ENCODE data around the gene RHOJ. TPM values are rescaled to one million over a fixed set of nuclear protein-coding genes. Genes with fewer than 3 reads are reported as not detected.

RHOJ gene
- total and polyA plus RNA-seq, 2 of the 8 experiments (the other 6 are each of a cell fraction or from before 2014, with no cell fraction given) = 0.11 TPM; not detected in 1

- FAIRE-seq (no peak), DNase-seq (ENCODE audit: low read depth in 1 of 2, low spot score in 2 of 2) (no peak)
- Histone ChIP-seq H2AK5ac (ENCODE audit: low read depth, low read length) (no peak overlapping the region), H3K9ac (replicated peaks in 1 of 4; ENCODE audit: extremely low read depth in 1 of 4, low read depth in 3 of 4, low read length in 3 of 4) (no peak overlapping the region), H4K5ac (ENCODE audit: insufficient read length, low read depth, low read length) (no peak overlapping the region), H2BK12ac (ENCODE audit: low read depth, low read length) (peak overlapping the region; percentile 27; the same call in 1 of the 2 replicates), H3K4me1 (replicated peaks in 1 of 4; ENCODE audit: control insufficient read depth in 3 of 4, insufficient read depth in 4 of 4, low read length in 3 of 4) (no peaks in the 10 kb centered on the region), H3K4me3 (ENCODE audit: extremely low read depth in 1 of 4, insufficient read depth in 2 of 4, low read depth in 3 of 4, low read length in 4 of 4) (no peak overlapping the region), H4K20me1 (replicated peaks in 1 of 2; ENCODE audit: control insufficient read depth in 1 of 2, insufficient read depth in 2 of 2, low read length in 2 of 2) (no peaks in the 10 kb centered on the region), H2BK120ac (replicated peaks; ENCODE audit: low read depth, low read length) (no peak overlapping the region), H3K18ac (ENCODE audit: extremely low read depth, low read length) (no peak overlapping the region), H3K79me1 (ENCODE audit: low read depth, low read length) (no peaks in the 10 kb centered on the region), H3K4ac (replicated peaks; ENCODE audit: insufficient read length, low read depth, low read length) (no peak overlapping the region), H3K23me2 (ENCODE audit: low read depth, low read length) (no peaks in the 10 kb centered on the region), H3K56ac (replicated peaks; ENCODE audit: insufficient read length, low read depth, low read length) (no peak overlapping the region), H2BK20ac (ENCODE audit: low read length) (no peak overlapping the region), H2AFZ (ENCODE audit: low read length) (no peak overlapping the region; the same call in 1 of the 2 replicates), H2BK5ac (ENCODE audit: low read depth, low read length) (no peak overlapping the region), H3K4me2 (ENCODE audit: insufficient read depth in 1 of 2, low read depth in 2 of 2, low read length in 2 of 2) (no peak overlapping the region), H3K23ac (ENCODE audit: insufficient read length) (no peak overlapping the region), H4K8ac (ENCODE audit: extremely low read depth, insufficient read depth, low read length) (no peak overlapping the region), H3K36me3 (ENCODE audit: control insufficient read depth in 2 of 4, insufficient read depth in 4 of 4, low read length in 3 of 4) (no peaks in the 10 kb centered on the region), H3K27me3 (replicated peaks in 1 of 4; ENCODE audit: control insufficient read depth in 3 of 4, extremely low read depth in 1 of 4, insufficient read depth in 3 of 4, low read length in 3 of 4) (no peaks in the 10 kb centered on the region), H2BK15ac (ENCODE audit: low read length) (no peak overlapping the region), H3K27ac (ENCODE audit: low read depth, low read length) (no peak overlapping the region; the same call in 1 of the 2 replicates), H4K91ac (replicated peaks; ENCODE audit: insufficient read length, low read length) (no peak overlapping the region), H3K9me3 (ENCODE audit: insufficient read depth in 2 of 2, low read depth in 1 of 2, low read length in 1 of 2) (peaks cover 14 to 25% of the 10 kb centered on the region in 2 experiments), H3K79me2 (ENCODE audit: control insufficient read depth in 1 of 2, insufficient read depth in 2 of 2, low read length in 2 of 2) (no peaks in the 10 kb centered on the region), H3K14ac (ENCODE audit: insufficient read length) (no peak overlapping the region)
- WGBS, 2 experiments (ENCODE audit: extremely low coverage in 1 of 2, insufficient coverage in 1 of 2, insufficient read length in 1 of 2, insufficient replicate concordance in 2 of 2, low coverage in 1 of 2, low lambda C conversion rate in 2 of 2, missing lambda C conversion rate in 1 of 2) = 90% methylated on average over 3 of the region's 3 CpGs; no CpG with 5 or more reads in 1 of the 2 experiments
- POLR2A ChIA-PET (ENCODE audit: partially characterized antibody) = no interaction called here
- CTCF ChIA-PET (ENCODE audit: partially characterized antibody) = interaction anchor here (0.8 to 2.9 kb wide), 3 partner anchors 10 to 1087 kb away, joined by 3 to 18 read pairs (median 4); no protein-coding TSS in a partner anchor
- TF ChIP-seq TEAD4 (IDR thresholded peaks at IDR 0.05; ENCODE audit: low read depth, low read length) (no peak), USF2 (IDR thresholded peaks at IDR 0.05; ENCODE audit: low read length) (no peak)
These were observed 62.9 kb downstream of the RHOJ start for GRCh38 chr14:63267171-63267570.

Measured in H1 (cell line).